ENCODE measurements around the gene OSBPL6. TPM values are rescaled to one million over a fixed set of nuclear protein-coding genes. Genes with fewer than 3 reads are reported as not detected.

The OSBPL6 gene
- total RNA-seq, 6 donors from 2014 or later = 2.0 to 35.4 (median 5.1) TPM

GRCh38 chr2:178188466-178188865, 5.8 kb upstream of the OSBPL6 start:
- Histone ChIP-seq H3K27ac (no peak overlapping the region), H3K4me3 (no peak overlapping the region), H3K4me1 (peaks cover 1 to 5% (median 3%) of the 10 kb centered on the region in 4 donors), H3K36me3 (no peaks in the 10 kb centered on the region), H3K27me3 (no peaks in the 10 kb centered on the region), H3K9me3 (no peaks in the 10 kb centered on the region)
- 97 to 98% methylated on average over 2 of the region's 2 CpGs for WGBS, 2 donors
- DNase-seq (no peak), ATAC-seq (ENCODE audit: low FRiP score in 2 of 2) (no peak)
- TF ChIP-seq CTCF (IDR thresholded peaks at IDR 0.05) (no peak), POLR2AphosphoS5 (IDR thresholded peaks at IDR 0.05) (no peak), EP300 (IDR thresholded peaks at IDR 0.05) (no peak), POLR2A (IDR thresholded peaks at IDR 0.05) (no peak)

GRCh38 chr2:178191004-178191508, 3.3 kb upstream of the OSBPL6 start:
- Histone ChIP-seq H3K4me1 (peaks cover 9 to 24% (median 13%) of the 10 kb centered on the region in 4 donors), H3K4me3 (no peak overlapping the region), H3K36me3 (no peaks in the 10 kb centered on the region), H3K27ac (no peak overlapping the region), H3K27me3 (peaks cover 0 to 7% (median 2%) of the 10 kb centered on the region in 4 donors), H3K9me3 (no peaks in the 10 kb centered on the region)
- WGBS, 2 donors = 50 to 62% methylated on average over 6 of the region's 6 CpGs
- DNase-seq (no peak), ATAC-seq (ENCODE audit: low FRiP score in 2 of 2) (no peak)
- TF ChIP-seq POLR2AphosphoS5 (IDR thresholded peaks at IDR 0.05) = no peak
- no peak for TF ChIP-seq CTCF (IDR thresholded peaks at IDR 0.05)
- no peak for TF ChIP-seq POLR2A (IDR thresholded peaks at IDR 0.05)
- TF ChIP-seq EP300 (IDR thresholded peaks at IDR 0.05) = no peak

- Histone ChIP-seq H3K9me3 (no peaks in the 10 kb centered on the region), H3K4me1 (peaks cover 9 to 24% (median 13%) of the 10 kb centered on the region in 4 donors), H3K36me3 (no peaks in the 10 kb centered on the region), H3K27me3 (peaks cover 0 to 7% (median 2%) of the 10 kb centered on the region in 4 donors), H3K27ac (no peak overlapping the region), H3K4me3 (no peak overlapping the region)
- ATAC-seq (ENCODE audit: low FRiP score in 2 of 2) = no peak
- DNase-seq = no peak
- 92 to 94% methylated on average over 2 of the region's 2 CpGs for WGBS, 2 donors
- TF ChIP-seq CTCF (IDR thresholded peaks at IDR 0.05) = no peak
- no peak for TF ChIP-seq POLR2A (IDR thresholded peaks at IDR 0.05)
- no peak for TF ChIP-seq POLR2AphosphoS5 (IDR thresholded peaks at IDR 0.05)
- no peak for TF ChIP-seq EP300 (IDR thresholded peaks at IDR 0.05)
These were observed 2.8 kb upstream of the OSBPL6 start for GRCh38 chr2:178191511-178191910.

GRCh38 chr2:178193496-178193822, 853 bp upstream of the OSBPL6 start:
- H3K9me3 ChIP-seq = no peaks in the 10 kb centered on the region
- peaks cover 9 to 24% (median 13%) of the 10 kb centered on the region in 4 donors for H3K4me1 ChIP-seq
- no peaks in the 10 kb centered on the region for H3K36me3 ChIP-seq
- peak overlapping the region; percentile 72 to 95 (median 76) for H3K4me3 ChIP-seq
- 9 to 10% methylated on average over 9 to 10 of the region's 10 CpGs for WGBS, 2 donors
- DNase-seq (no peak), ATAC-seq (ENCODE audit: low FRiP score in 2 of 2) (no peak)
- peaks cover 0 to 7% (median 2%) of the 10 kb centered on the region in 4 donors for H3K27me3 ChIP-seq
- TF ChIP-seq POLR2AphosphoS5 (IDR thresholded peaks at IDR 0.05) = no peak
- no peak for TF ChIP-seq CTCF (IDR thresholded peaks at IDR 0.05)
- no peak for TF ChIP-seq EP300 (IDR thresholded peaks at IDR 0.05)
- no peak for TF ChIP-seq POLR2A (IDR thresholded peaks at IDR 0.05)
- peak overlapping the region; percentile 85 to 90 (median 89) for H3K27ac ChIP-seq
